Coronary artery (tissue), 2 donors: ENCODE results near the gene NFYA.

ENCODE experiments used
- DNase-seq: peaks from one replicate; pipeline ENCODE4 v3.0.0-alpha.2; 2017; ENCODE audit warnings: low spot score
- H3K27ac ChIP-seq, 2 donors: fragments of 200-600 bp; sonication (generic); one replicate each; pipeline ENCODE4 v1.5.1; 2016 to 2019
- H3K4me3 ChIP-seq: fragments of 200-600 bp; sonication (generic); 2 replicates; pipeline ENCODE4 v1.5.1; 2016; ENCODE audit warnings: mild to moderate bottlenecking, moderate library complexity
- CTCF ChIP-seq: fragments of 200-600 bp; sonication (generic); IDR thresholded peaks from one replicate; pipeline ENCODE4 v1.5.1; 2019; ENCODE audit warnings: antibody characterized with exemption

The NFYA gene

GRCh38 chr6:41032830-41033229 is 39.9 kb upstream of the NFYA start:
- TF ChIP-seq CTCF: no peak
- Histone ChIP-seq H3K27ac (no peak overlapping the region), H3K4me3 (no peak overlapping the region)
- no peak for DNase-seq

- no peak overlapping the region for H3K27ac ChIP-seq
- no peak for DNase-seq
- H3K4me3 ChIP-seq: no peak overlapping the region
- no peak for TF ChIP-seq CTCF
Observed at GRCh38 chr6:41033776-41034175, 39.0 kb upstream of the NFYA start.

- TF ChIP-seq CTCF: no peak
- Histone ChIP-seq H3K27ac (no peak overlapping the region), H3K4me3 (no peak overlapping the region)
- no peak for DNase-seq
Observed at GRCh38 chr6:41036186-41036585, 36.6 kb upstream of the NFYA start.

GRCh38 chr6:41036601-41037000 is 36.2 kb upstream of the NFYA start:
- Histone ChIP-seq H3K27ac (no peak overlapping the region), H3K4me3 (no peak overlapping the region)
- no peak for DNase-seq
- no peak for TF ChIP-seq CTCF

- H3K4me3 ChIP-seq: no peak overlapping the region
- H3K27ac ChIP-seq: no peak overlapping the region
- DNase-seq: no peak
- TF ChIP-seq CTCF: no peak
Observed at GRCh38 chr6:41037107-41037900, 35.5 kb upstream of the NFYA start.

GRCh38 chr6:41038205-41038604 is 34.6 kb upstream of the NFYA start:
- Histone ChIP-seq H3K4me3 (no peak overlapping the region), H3K27ac (no peak overlapping the region)
- TF ChIP-seq CTCF: no peak
- DNase-seq: no peak
